Measurements from ENCODE around the gene COL15A1. TPM values are rescaled to one million over a fixed set of nuclear protein-coding genes. Genes with fewer than 3 reads are reported as not detected.

Gene COL15A1
- total and polyA plus RNA-seq, 2 of the 13 experiments (the other 11 are each of a cell fraction or from before 2014, with no cell fraction given): not detected

- DNase-seq (ENCODE audit: low spot score) (no peak), FAIRE-seq (no peak), ATAC-seq (no peak)
- CTCF ChIA-PET (ENCODE audit: low intra/inter-chr PET ratio, low total read pairs): no interaction called here
- BruUV-seq (replicated peaks): no TSS peak
- Histone ChIP-seq H3K4me1 (ENCODE audit: insufficient read depth, low read length) (no peaks in the 10 kb centered on the region), H3K9me3 (ENCODE audit: low read length) (no peaks in the 10 kb centered on the region), H3K4me3 (replicated peaks in 1 of 3; ENCODE audit: insufficient read depth in 1 of 3, low read depth in 2 of 3, low read length in 3 of 3) (no peak overlapping the region), H3K79me2 (ENCODE audit: insufficient read depth, low read length) (no peaks in the 10 kb centered on the region), H4K20me1 (ENCODE audit: insufficient read depth, low read length) (no peaks in the 10 kb centered on the region), H3K27me3 (ENCODE audit: control insufficient read depth in 1 of 2, insufficient read depth in 2 of 2, low read length in 2 of 2) (peaks cover 1 to 20% of the 10 kb centered on the region in 2 experiments; a peak in 3 of 5 replicates), H3K9ac (ENCODE audit: insufficient read depth, low read depth, low read length) (no peak overlapping the region), H3K36me3 (replicated peaks in 1 of 2; ENCODE audit: control insufficient read depth in 1 of 2, insufficient read depth in 2 of 2, low read length in 2 of 2) (no peaks in the 10 kb centered on the region), H3K27ac (ENCODE audit: extremely low read length, insufficient read depth, low read length) (no peak overlapping the region), H2AFZ (ENCODE audit: low read length) (no peak overlapping the region), H3K4me2 (ENCODE audit: low read depth, low read length) (no peak overlapping the region)
- TF ChIP-seq TRIM22 (IDR thresholded peaks at IDR 0.05) (no peak), GABPA (IDR thresholded peaks at IDR 0.05; ENCODE audit: low read depth, low read length) (no peak), GABPA (CRISPR knock-in tag; IDR thresholded peaks at IDR 0.05; ENCODE audit: low read depth) (no peak), SKIL (CRISPR knock-in tag; IDR thresholded peaks at IDR 0.05; ENCODE audit: borderline replicate concordance) (no peak), AKAP8 (CRISPR knock-in tag; IDR thresholded peaks at IDR 0.05) (no peak), ZNF556 (CRISPR knock-in tag; IDR thresholded peaks at IDR 0.05; ENCODE audit: borderline replicate concordance) (no peak), CREBL2 (CRISPR knock-in tag; IDR thresholded peaks at IDR 0.05; ENCODE audit: borderline replicate concordance) (no peak), ZBTB1 (CRISPR knock-in tag; IDR thresholded peaks at IDR 0.05; ENCODE audit: borderline replicate concordance) (no peak), ZNF652 (CRISPR knock-in tag; IDR thresholded peaks at IDR 0.05; ENCODE audit: borderline replicate concordance, low read depth) (no peak), HNRNPH1 (optimal IDR thresholded peaks at IDR 0.05; ENCODE audit: low read depth, low read length) (no peak), PHF21A (CRISPR knock-in tag; IDR thresholded peaks at IDR 0.05) (no peak), ZNF710 (CRISPR knock-in tag; IDR thresholded peaks at IDR 0.05; ENCODE audit: borderline replicate concordance) (no peak), DDIT3 (CRISPR knock-in tag; IDR thresholded peaks at IDR 0.05) (no peak), ATAD3A (CRISPR knock-in tag; IDR thresholded peaks at IDR 0.05) (no peak), ZNF18 (CRISPR knock-in tag; IDR thresholded peaks at IDR 0.05; ENCODE audit: insufficient replicate concordance) (no peak), ZNF672 (CRISPR knock-in tag; IDR thresholded peaks at IDR 0.05) (no peak), SALL1 (CRISPR knock-in tag; IDR thresholded peaks at IDR 0.05) (no peak), ZBTB7A (CRISPR knock-in tag; IDR thresholded peaks at IDR 0.05) (no peak)
- intact Hi-C loops (cut with micrococcal nuclease; ENCODE audit: unreplicated experiment) (no loop called here), in situ Hi-C loops (cut with HindIII; ENCODE audit: extremely low pct_ligation_motif_present, low pct_unique_long_range_greater_than_20kb) (no loop called here)
- POLR2A ChIA-PET: no interaction called here
- 27% methylated on average over 10 of the region's 10 CpGs for WGBS (ENCODE audit: low lambda C conversion rate)
Measured at GRCh38 chr9:99040251-99040900, 96.7 kb downstream of the COL15A1 start.
